ENCODE data around the gene MRPL17.

DNA sequence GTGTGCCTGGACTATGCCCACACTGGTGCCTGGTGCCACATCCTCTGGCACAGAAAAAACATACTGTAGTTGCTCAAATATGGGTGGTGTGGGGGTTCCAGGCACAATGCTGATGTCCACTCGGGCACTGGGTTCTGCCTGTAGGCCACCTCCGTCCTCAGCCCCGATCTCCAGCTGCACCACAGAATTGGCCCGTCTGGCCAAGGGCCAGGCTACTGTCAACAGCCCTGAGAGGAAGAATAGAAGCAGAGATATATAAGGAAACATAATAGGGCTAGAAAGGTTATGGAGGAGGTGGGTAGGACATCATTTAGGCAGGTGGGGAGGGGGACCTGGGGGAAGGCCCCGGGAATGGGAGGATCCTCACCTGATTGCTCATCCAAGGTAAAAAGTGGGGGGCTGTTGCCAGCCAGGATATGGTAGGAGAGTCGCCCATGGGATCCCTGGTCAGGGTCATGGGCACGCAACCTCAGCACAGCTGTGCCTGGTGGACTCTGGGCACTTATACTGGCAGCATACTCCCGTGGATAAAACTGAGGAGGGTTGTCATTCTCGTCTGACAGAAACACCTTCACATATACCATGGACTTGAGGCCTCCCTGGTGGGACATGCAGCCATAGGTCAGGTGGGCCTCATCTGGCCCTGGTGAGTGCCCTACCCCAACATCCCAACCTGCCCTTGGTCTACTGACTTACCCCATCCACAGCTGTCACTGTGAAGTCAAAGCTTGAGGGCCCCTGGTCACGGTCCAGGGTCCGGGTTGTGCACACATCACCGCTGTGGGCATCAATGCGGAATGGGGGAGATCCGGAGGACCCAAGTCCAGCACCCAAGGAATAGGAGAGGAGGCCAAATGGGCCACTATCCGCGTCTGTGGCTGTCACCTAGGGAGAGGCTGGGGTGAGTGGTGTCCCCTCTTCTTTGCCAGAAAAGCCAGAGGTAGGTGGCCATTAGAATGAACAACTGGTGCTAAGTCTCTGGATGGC lies 49.4 kb downstream of the MRPL17 start:
- TF ChIP-seq GABPB1 (CRISPR knock-in tag; IDR thresholded peaks at IDR 0.05) = no peak
- no peak for TF ChIP-seq ADNP (tag; IDR thresholded peaks at IDR 0.05)
- no peak for TF ChIP-seq POLR2AphosphoS5 (IDR thresholded peaks at IDR 0.05; ENCODE audit: control insufficient read depth, insufficient read depth, low read depth, low read length)
- TF ChIP-seq CHD2 (IDR thresholded peaks at IDR 0.05; ENCODE audit: low read depth, low read length) = no peak
- no peak for TF ChIP-seq CBX5 (IDR thresholded peaks at IDR 0.05; ENCODE audit: borderline replicate concordance, low read depth)
- TF ChIP-seq TCF7 (IDR thresholded peaks at IDR 0.05; ENCODE audit: borderline replicate concordance) = no peak
- no peak for TF ChIP-seq ZNF121 (CRISPR knock-in tag; conservative IDR thresholded peaks at IDR 0.05)
- TF ChIP-seq YY1 (IDR thresholded peaks at IDR 0.05; ENCODE audit: borderline replicate concordance in 1 of 3, control insufficient read depth in 1 of 3, extremely low read depth in 1 of 3, insufficient read depth in 3 of 3, insufficient read length in 1 of 3, insufficient replicate concordance in 2 of 3, low read depth in 1 of 3, low read length in 2 of 3) = no peak
- no peak for TF ChIP-seq HDAC6 (IDR thresholded peaks at IDR 0.05; ENCODE audit: low read depth, low read length)
- no peak for TF ChIP-seq HCFC1 (IDR thresholded peaks at IDR 0.05; ENCODE audit: low read depth, low read length)

All from K562 (cell line).